ENCODE results near the gene MESP1.

Gene MESP1

DNA sequence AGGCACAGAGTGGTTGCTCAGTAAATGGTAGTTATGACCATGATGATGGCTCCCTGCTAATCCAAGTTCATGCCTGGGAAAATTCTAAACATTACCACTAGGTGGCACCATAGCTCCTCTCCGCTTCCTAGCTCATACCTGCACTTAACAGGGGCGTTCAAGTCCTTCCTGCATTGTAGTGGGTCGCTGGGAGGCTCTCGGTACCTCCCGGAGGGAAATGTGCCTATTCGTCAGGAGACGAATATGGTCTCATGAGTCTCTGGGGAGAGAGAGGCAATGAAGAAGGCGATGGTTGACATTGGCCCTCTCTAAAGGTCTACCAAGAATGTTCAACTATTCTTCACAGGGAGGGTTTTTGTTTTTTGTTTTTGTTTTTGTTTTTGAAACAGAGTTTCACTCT, 10.9 kb downstream of the MESP1 start:
- Histone ChIP-seq H3K27me3 (ENCODE audit: control insufficient read depth, low read length) (no peaks in the 10 kb centered on the region), H4K20me1 (ENCODE audit: control insufficient read depth, insufficient read depth, low read depth, low read length) (no peaks in the 10 kb centered on the region), H3K9me2 (replicated peaks; ENCODE audit: control insufficient read depth, low read length) (no peaks in the 10 kb centered on the region), H3K27ac (ENCODE audit: low read depth, low read length) (no peak overlapping the region), H3F3A (ENCODE audit: control insufficient read depth, insufficient read depth) (no peaks in the 10 kb centered on the region), H3K4me1 (ENCODE audit: control insufficient read depth, low read length) (no peaks in the 10 kb centered on the region), H3K4me2 (ENCODE audit: low read length) (peak overlapping the region; percentile 43), H3K4me3 (ENCODE audit: low read length) (peak overlapping the region; percentile 25; the same call in 1 of the 2 replicates), H3K79me2 (ENCODE audit: control insufficient read depth, low read length) (no peaks in the 10 kb centered on the region), H3K36me3 (ENCODE audit: control insufficient read depth, low read length) (no peaks in the 10 kb centered on the region), H3K9me3 (ENCODE audit: control insufficient read depth, insufficient read depth, low read length) (no peaks in the 10 kb centered on the region)
- TF ChIP-seq, protein P1, sequence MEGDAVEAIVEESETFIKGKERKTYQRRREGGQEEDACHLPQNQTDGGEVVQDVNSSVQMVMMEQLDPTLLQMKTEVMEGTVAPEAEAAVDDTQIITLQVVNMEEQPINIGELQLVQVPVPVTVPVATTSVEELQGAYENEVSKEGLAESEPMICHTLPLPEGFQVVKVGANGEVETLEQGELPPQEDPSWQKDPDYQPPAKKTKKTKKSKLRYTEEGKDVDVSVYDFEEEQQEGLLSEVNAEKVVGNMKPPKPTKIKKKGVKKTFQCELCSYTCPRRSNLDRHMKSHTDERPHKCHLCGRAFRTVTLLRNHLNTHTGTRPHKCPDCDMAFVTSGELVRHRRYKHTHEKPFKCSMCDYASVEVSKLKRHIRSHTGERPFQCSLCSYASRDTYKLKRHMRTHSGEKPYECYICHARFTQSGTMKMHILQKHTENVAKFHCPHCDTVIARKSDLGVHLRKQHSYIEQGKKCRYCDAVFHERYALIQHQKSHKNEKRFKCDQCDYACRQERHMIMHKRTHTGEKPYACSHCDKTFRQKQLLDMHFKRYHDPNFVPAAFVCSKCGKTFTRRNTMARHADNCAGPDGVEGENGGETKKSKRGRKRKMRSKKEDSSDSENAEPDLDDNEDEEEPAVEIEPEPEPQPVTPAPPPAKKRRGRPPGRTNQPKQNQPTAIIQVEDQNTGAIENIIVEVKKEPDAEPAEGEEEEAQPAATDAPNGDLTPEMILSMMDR (IDR thresholded peaks at IDR 0.05; ENCODE audit: low read depth, low read length, poor library complexity, severe bottlenecking): peak; percentile 86
- no peak for TF ChIP-seq EZH2phosphoT487 (IDR thresholded peaks at IDR 0.05; ENCODE audit: borderline replicate concordance, low read length)

- no peak overlapping the region for H3K4me3 ChIP-seq (ENCODE audit: low read length)
These were observed 15.3 kb downstream of the MESP1 start for GRCh38 chr15:89735773-89736172.

DNA sequence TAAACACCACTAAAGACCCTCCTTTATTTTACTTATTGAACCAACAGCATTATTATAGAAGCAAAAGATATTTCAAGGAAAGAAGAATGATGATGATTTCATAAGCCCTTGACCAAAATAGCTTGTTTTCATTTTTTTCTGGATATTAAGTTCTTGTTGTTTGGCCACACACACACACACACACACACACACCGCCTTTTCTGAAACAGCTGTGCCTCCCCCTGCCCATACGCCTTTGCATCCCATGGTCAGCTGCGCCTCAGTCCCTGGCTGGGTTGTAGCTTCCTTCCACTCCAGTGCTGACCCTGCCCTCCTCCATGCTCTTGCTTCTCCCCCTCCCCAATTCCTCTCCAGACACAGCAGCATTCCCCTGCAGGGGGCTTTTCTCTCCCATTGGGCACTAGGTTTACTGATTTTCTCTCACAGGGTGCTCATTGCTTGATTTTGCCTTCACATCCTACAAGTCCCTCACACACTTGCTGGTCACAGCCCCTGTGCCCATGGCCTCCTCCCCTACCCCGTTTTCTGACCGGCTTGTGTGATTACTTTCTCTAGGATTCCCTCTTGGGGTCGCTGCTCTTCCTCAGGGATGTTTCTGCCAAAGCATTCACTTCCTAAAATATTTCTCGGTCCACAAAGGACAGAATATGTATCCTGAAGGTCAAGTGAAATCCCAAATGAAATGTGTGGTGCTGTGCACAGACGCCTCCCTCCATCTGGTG, 18.4 kb downstream of the MESP1 start:
- Histone ChIP-seq H3K9me3 (ENCODE audit: control insufficient read depth, insufficient read depth, low read length) (no peaks in the 10 kb centered on the region), H3K4me3 (ENCODE audit: low read length) (no peak overlapping the region), H3K36me3 (ENCODE audit: control insufficient read depth, low read length) (no peaks in the 10 kb centered on the region), H3K79me2 (ENCODE audit: control insufficient read depth, low read length) (no peaks in the 10 kb centered on the region), H3K27me3 (ENCODE audit: control insufficient read depth, low read length) (peaks cover 10% of the 10 kb centered on the region), H3K4me2 (ENCODE audit: low read length) (no peak overlapping the region), H3K4me1 (ENCODE audit: control insufficient read depth, low read length) (no peaks in the 10 kb centered on the region), H3K9me2 (replicated peaks; ENCODE audit: control insufficient read depth, low read length) (no peaks in the 10 kb centered on the region), H3K27ac (ENCODE audit: low read depth, low read length) (no peak overlapping the region), H4K20me1 (ENCODE audit: control insufficient read depth, insufficient read depth, low read depth, low read length) (no peaks in the 10 kb centered on the region), H3F3A (ENCODE audit: control insufficient read depth, insufficient read depth) (no peaks in the 10 kb centered on the region)
- TF ChIP-seq, protein P1 (IDR thresholded peaks at IDR 0.05; ENCODE audit: low read depth, low read length, poor library complexity, severe bottlenecking): no peak
- no peak for TF ChIP-seq EZH2phosphoT487 (IDR thresholded peaks at IDR 0.05; ENCODE audit: borderline replicate concordance, low read length)

More at GRCh38 chr15:89735773-89736172, 15.3 kb downstream of the MESP1 start:
- TF ChIP-seq EZH2phosphoT487 (IDR thresholded peaks at IDR 0.05; ENCODE audit: borderline replicate concordance, low read length): no peak
- TF ChIP-seq, protein P1 (IDR thresholded peaks at IDR 0.05; ENCODE audit: low read depth, low read length, poor library complexity, severe bottlenecking): no peak
- Histone ChIP-seq H3K79me2 (ENCODE audit: control insufficient read depth, low read length) (no peaks in the 10 kb centered on the region), H4K20me1 (ENCODE audit: control insufficient read depth, insufficient read depth, low read depth, low read length) (no peaks in the 10 kb centered on the region), H3K4me2 (ENCODE audit: low read length) (no peak overlapping the region), H3F3A (ENCODE audit: control insufficient read depth, insufficient read depth) (no peaks in the 10 kb centered on the region), H3K36me3 (ENCODE audit: control insufficient read depth, low read length) (no peaks in the 10 kb centered on the region), H3K4me1 (ENCODE audit: control insufficient read depth, low read length) (no peaks in the 10 kb centered on the region), H3K9me3 (ENCODE audit: control insufficient read depth, insufficient read depth, low read length) (no peaks in the 10 kb centered on the region), H3K9me2 (replicated peaks; ENCODE audit: control insufficient read depth, low read length) (no peaks in the 10 kb centered on the region), H3K27ac (ENCODE audit: low read depth, low read length) (no peak overlapping the region), H3K27me3 (ENCODE audit: control insufficient read depth, low read length) (peaks cover 10% of the 10 kb centered on the region)
